ENCODE data around the gene SGMS1.

- no peak for TF ChIP-seq CTCF (IDR thresholded peaks at IDR 0.05)
- no peak for TF ChIP-seq POLR2A (IDR thresholded peaks at IDR 0.05)
Measured at GRCh38 chr10:50653758-50654157, 30.0 kb upstream of the SGMS1 start.
